HG02943 (cell line): ENCODE measurements around the gene EFNA5.
"Not testable (repeated sequence)": the region's sequence is repeated elsewhere in the genome, so short reads cannot be mapped to it uniquely, and the experiment has no call there.

ENCODE experiments used
- ATAC-seq: cut with Tn5 transposase; IDR thresholded peaks from one replicate; pipeline ENCODE4 v1.9.1; 2021; ENCODE audit warnings: mild to moderate bottlenecking, low read depth, moderate library complexity; ENCODE audit not compliant: unreplicated experiment

EFNA5 gene

DNA sequence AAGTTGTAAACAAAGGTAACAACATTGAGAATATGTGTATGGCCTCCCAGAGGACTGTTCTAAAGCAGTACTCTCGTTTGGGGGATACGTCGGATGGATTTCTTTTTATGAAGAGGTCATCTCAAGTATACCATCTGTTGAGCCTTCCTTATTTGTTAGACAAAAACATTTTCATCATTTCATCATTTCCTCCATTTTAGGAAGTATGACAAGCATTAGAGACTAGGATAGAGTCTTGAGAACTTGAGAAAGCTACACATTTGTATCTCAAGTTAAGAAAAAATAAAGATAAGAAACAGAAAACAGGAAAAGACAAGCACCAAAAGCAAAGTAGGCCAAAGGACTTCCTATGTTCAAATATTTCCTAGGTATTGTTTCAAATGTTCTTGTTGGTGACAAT, 307.0 kb downstream of the EFNA5 start:
- ATAC-seq, result no peak

DNA sequence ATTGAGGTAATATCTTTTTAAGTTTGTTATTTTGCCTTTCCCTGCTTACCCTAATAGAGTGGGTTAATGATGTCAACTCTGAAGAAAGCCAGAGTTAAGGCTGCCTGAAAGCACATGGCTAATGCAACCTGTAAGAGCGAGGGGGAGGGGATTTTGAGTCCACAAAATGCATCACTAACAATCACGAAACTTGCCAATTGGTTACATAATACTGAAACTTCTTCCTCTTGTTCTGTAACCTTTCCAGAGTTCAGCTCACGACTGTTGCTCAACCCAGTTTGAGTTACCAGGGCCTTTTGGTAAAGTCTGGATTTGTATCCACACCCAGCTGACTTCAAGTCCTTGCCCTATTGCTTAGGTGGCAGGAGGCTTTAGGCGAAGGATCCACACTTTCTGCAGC, 308.8 kb downstream of the EFNA5 start:
- ATAC-seq, result no peak

DNA sequence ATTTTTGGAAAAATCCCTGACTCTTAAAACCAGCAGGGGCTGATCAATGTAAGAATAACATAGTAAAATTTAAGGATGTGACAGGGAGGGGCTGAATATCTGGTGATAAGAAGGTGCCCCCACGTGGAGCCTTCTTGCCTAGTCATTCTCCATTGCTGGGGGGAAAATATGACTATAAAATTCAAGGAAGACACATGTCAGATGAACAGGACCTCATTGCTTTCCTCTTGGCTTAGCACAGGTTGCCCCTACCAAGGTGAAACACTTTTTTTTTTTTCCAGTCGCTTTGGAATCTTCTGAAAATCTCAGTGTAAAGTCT, 310.9 kb downstream of the EFNA5 start:
- no peak for ATAC-seq

DNA sequence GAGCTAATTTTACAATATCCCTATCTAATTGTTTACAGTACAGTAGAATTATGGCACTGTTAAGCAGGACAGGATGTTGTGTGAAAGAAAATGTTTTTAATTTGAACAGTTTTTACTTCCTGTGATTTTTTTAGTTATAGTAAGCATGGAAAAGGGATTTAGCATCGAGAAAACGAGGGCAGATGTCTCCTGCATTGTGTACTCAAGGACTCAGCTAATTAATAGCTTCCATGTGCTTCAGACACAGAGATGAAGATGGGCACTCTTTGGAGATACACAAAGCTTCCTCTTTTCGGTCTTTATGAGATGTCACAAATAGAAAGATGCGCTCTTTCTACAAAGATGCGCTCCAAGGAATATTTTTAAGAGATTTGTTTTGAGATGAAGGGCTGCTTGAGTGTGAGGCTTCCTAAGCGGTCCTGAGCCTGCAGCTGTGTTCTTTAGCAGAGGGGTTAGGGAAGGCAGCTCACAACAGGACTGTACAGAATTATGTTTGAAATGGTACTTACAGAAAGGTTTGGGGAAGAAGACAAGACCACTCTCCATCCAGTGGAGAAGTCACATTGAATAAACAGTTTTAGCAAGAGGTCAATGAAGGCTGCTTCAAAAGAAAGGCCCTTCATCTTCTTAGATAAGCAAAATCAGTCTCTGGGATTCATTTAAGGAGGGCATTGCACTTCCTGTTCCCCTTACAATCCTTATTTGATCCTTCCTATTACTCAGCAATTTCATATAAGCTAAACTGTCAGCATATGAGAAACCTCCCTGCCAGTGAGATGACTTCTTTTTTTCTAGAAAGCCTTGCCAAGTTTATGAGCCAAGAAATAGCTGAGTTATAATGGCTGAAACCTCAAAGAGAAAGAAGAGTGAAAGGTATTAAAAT, 311.5 kb downstream of the EFNA5 start:
- no peak for ATAC-seq

DNA sequence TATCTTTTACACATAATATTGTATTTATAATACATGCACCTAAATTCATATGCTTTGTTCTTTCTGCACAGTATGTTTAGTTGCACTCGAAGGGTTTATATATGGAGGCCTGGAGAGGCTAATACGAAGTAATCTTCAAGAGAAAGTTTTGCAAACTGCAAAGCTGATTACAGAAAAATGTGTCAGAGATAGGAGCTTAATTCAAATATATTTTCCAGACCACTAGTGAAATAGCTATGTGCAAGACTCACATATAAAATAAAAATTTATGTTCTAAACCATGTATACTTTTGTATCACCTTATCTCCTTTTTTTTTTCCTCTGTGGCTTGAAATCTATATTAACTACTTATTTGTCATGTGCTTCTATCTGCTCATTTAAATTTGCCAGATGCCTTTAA, 313.8 kb downstream of the EFNA5 start:
- ATAC-seq, result no peak

DNA sequence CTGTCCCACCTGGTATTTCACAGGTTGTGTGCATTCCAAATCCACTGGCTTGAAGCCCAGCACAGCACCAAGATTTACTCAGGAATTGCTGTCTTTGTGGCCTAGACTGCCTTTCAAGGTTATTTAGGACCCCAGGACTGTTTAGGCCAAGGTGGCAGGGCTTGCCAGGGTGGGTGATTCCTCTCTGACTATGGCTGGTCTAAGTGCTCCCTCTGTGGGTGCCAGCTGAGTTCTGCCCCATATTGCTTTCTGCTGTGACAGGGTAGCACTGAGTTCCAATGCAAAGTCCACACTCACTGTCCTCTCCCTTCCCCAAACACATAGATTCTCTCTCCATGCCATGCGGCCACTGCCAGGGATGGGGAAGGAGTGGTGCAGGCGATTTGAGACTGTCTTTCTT, 318.2 kb downstream of the EFNA5 start:
- no peak for ATAC-seq

DNA sequence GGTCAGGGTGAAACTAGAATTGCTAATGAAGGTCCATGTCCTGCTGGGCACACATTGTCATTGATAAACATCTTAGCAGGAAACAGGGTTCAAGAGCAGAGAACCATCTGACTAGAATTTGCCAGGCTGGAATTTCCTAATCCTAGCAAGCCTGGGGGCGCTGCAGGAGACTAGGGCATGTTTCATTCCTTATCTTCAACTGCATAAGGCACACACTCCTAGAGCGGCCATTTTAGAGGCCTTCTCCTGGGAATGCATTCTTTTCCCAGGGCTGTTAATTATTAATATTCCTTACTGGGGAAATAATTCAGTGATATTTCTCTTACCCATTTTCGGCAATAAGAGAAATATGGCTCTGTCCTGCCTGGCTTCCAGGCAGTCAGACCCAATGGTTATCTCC, 324.2 kb downstream of the EFNA5 start:
- ATAC-seq, result not testable (repeated sequence)

DNA sequence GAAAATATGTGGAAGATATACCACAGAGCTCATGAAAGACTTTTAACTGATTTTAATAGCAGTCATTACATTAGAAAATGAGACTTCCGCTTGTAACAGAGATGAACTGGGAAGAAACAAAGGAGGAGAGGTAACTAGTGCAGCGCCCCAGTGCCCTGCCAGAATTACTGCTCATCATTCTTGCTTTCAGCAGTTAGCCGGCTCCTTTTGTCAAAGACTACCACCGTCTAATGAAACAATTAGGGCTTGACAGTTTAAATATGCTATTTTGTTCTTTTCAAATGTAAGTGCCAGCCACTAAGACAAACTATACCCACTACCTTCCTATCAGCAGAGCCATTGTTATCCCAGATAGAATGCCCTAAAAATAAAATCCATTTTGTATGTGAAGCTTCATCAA, 328.4 kb downstream of the EFNA5 start:
- no peak for ATAC-seq

DNA sequence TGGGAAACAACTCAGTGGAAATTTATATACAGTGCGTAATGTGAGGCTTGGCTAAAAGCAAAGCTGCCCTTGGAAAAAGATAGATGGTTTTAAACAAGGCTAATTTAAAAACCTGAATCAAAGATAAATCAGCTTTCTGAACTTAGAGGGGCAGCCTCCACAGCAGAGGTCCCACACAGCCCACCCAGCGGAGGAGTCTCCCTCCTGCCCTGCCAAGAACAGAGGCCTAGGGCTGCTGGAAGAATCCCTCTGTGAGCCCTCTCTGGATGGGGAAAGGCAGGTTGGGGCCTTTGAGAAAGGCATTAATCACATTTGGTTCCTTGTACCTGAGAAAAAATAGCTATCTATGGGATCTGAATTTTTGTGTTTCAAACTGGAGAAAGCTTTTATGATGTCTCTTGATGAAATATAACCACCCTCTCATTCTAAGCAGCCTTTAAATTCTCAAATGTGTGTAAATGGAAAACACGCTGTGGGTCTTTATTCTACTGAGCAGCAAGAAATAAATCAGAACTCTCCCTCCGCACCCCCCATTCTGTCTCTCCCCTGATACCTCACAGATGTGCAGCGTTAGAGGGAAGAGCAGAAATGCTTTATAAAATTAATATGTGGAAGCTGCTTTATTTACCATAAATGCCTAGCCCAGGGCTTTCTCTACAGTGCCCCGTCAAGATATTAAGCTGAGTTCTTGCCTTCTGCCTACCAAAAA, 329.2 kb downstream of the EFNA5 start:
- no peak for ATAC-seq

DNA sequence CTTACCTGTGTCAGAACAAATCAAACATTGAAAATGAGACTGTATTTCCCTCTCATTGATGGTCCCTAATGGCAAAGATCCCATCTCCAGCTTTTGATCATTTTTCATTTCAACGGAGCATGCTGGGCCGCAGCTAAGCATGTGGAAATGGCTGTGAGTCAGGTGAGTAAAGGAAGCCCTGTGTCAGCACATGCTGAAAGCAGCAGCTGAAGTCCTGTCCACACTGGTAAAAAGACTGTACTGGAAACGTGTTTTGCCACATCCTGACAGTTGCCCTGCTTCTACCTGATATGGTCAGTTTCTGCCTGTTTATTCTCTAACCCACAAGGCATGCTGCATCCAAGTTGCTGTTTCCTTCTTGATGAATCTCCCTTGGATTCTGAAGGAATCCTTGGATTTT, 330.1 kb downstream of the EFNA5 start:
- no peak for ATAC-seq

DNA sequence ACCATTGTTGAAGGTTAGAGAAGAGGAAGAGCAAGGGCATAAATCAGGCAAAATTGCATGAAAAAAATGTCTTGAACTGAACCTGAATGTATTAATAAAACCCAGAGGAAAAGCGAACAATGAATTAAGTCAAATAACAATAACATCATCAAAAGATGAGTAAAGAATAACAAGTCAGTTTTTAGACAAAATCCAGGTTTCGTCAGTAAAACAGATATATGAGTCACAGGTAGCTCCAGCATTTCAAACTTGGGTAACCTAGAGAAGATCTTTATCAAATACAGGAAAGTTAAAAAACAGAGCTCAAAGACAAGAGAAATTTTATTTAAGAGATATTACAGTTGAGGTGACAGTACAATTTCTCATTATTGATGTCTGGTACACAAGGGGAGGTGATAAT, 332.4 kb downstream of the EFNA5 start:
- no peak for ATAC-seq

DNA sequence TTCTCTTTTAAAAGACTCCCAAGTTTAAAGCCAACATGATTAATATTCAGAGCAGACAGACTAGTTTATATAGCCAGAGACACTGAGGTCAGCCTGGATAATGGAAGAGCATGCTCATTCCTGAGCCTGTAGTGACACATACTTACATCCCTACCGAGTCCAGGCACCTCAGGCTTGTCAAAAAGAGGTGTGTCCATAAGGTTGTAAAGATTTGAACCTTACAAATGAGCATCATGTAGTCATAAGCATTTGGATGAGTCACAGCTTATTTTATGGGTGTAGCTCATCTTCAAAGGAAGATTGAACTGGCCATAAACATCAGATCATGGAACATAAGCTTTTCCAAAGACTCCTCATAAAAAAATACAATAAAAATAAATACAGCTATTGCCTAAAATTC, 333.5 kb downstream of the EFNA5 start:
- ATAC-seq, result no peak

DNA sequence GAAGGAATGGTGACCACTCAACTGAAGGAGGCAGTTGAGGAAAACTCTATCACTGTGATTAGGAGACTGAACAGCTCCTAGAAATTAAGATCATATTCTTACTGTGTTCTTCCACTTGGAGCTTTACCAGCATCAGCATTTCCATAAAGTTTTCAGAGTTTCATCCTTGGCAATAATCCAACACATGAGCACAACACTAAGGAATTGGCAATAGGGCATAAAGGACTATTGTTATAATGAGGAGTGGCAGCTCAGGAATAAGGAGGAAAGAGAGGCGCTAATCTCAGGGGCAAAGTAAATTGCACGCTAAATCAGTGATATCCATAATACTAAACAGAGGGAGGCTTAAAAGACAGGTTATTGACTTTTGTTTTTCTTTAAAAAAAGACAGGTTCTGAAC, 338.9 kb downstream of the EFNA5 start:
- no peak for ATAC-seq

DNA sequence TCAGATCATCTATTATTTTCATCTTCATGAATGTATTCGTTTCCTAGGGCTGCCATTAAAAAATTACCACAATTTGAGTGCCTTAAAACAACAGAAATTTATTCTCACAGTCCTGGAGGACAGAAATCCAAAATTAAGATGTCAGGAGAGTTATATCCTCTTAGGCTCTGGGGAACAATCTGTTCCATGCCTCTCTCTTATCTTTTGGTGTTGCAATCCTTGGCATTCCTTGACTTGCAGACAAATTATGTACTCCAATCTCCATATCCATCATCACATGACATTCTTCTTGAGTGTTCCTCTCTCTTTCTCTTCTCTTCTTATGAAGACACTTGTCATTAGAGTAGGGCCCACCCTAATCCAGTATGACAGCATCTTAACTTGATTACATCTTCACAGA, 339.4 kb downstream of the EFNA5 start:
- ATAC-seq, result no peak

DNA sequence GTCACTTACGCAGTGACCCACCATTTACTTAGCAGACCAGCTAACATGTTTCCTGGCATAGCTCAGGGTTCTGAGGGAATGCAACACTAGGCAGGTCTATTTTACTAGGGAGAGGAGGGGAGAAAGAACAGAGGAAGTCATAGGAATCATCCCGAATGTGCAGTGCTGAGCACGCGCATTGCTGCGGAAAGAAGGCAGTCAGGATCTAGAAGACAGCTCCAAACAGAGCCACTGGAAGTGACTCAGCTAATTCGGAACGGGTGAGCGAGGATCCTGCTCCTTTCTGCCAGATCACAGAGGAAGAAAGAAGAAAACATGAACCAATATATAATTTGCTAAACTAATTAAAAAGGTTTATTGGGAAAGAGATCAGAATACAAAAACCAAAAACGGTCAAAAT, 339.8 kb downstream of the EFNA5 start:
- ATAC-seq, result no peak

DNA sequence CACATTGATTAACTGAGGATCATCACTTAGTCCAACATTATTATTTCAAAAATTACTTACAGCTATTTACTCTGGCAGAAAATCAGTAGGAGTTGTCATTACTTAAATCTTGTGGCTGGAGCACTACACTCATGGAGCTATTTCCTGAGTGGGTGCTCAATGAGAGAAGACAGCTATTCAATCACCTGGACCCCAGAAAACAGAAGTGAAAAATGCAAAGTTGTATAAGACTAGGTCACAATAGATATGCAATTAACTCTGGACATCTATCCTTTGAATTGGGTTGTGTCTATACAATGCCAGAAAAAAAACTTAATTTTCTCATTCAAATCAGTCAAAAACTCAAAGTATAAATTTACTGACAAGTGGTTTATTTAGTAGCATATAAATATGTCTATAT, 340.9 kb downstream of the EFNA5 start:
- peak; percentile 83 for ATAC-seq
